OCI-M2 (cell line): ENCODE results near the gene AP2A2.

Experiments
- DNase-seq: peaks from one replicate; lab custom pipeline; 2025; ENCODE audit not compliant: unreplicated experiment; lab: John Stamatoyannopoulos, UW

Gene AP2A2

GRCh38 chr11:925496-926301, at the start of gene AP2A2:
AP2A2 (plus strand) TSS chr11:925870; CDS start chr11:926022, 152 bp downstream.
- DNase-seq: no peak

GRCh38 chr11:876545-876944, 49.1 kb upstream of the AP2A2 start:
- no peak for DNase-seq

DNA sequence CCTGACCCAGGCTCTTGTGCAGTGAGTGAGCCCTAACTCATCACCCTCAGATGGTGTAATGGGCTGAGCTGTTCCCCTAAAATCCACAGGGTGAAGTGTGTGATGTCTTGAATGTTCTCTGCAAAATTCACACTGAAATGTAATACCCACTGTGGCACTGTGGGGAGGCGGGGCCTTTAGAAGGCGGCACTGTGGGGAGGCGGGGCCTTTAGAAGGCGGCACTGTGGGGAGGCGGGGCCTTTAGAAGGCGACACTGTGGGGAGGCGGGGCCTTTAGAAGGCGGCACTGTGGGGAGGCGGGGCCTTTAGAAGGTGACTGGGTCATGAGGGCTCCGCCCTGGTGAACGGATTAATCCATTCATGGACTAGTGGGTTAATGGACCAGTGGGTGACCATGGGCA, 48.1 kb upstream of the AP2A2 start:
- DNase-seq: no peak

GRCh38 chr11:880447-880846, 45.2 kb upstream of the AP2A2 start:
- DNase-seq: no peak

DNA sequence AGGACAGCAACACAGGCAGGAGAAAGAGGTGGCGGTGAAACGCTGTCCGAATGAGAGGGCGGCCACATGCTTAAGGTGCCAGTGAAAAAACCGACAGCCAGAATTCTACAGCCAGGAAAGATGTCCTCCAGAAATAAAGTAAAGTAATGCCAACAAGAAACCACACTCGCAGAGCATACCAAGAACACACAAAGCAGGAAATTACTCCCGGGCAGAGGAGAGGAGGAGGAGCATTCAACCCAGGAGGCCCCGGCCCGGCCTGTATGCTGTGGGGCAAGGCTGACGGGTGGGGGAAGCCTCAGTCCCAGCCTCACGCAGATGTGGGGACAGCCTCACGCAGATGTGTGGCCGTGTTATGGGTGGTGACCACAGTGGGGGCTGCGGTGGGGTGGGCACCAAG, 43.1 kb upstream of the AP2A2 start:
- no peak for DNase-seq

GRCh38 chr11:883527-883926, 42.1 kb upstream of the AP2A2 start:
- no peak for DNase-seq

DNA sequence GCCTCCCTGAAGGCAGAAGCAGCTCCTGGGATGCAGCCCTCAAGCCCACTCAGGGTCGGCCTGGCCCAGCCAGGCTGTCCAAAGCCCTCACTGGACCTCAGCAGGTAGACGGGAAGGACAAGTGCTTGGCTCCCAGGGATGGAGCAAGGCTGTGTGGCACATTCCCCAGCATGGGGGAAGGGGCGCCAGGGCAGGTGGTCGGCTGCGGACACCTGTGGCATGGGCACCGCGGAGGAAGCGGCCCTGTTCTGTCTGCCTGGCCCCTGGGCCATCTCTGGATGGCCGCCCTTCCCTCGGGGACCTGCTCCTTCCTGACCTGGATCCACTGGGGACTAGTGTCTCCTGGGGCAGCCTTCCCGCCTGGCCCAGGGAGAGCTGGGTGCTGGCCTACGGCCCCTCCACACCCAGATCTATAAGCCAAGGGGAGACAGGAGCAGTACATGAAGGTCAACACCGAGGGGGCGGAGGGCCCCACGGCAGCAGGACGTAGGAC, 41.0 kb upstream of the AP2A2 start:
- no peak for DNase-seq

GRCh38 chr11:886568-886967, 39.1 kb upstream of the AP2A2 start:
- DNase-seq: no peak

DNA sequence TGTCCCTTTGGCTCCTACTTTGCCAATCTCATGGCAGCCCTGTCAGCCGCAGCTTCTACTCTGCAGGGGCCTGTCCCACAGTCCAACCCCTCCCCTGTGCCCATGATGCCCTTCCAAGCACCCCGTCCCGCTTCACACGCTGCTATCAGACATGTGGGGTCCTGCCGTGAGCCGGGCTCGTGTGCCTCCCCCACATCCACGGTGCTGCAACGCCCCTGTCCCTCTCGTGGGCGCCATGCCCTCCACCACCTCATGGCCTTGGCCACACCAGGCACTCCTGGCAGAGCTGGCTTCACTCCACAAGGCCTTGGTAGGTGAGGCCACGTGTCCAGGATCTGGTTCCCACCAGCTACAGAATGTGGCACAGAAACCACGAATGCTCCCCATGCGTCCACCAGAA, 38.1 kb upstream of the AP2A2 start:
- no peak for DNase-seq

GRCh38 chr11:888310-889212, 37.1 kb upstream of the AP2A2 start:
- DNase-seq: no peak

DNA sequence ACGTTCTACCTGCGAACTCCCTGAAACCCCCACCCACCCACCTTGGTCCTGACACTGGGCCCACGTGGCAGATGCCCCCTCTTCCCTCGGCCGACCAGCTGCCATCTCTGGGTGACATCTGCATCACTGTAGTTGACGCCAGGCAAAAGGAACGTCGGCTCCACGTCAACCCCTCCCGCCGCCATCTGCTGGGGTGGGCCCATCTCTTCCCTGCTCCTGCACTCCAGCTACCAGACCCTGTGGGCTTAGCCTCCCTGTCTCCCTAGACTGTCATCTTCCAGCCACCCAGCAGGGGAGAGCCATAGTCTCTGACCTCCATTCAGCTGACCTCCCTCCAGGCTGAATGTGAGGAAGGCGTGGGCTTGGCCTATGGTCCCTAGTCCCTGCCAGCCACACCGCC, 36.4 kb upstream of the AP2A2 start:
- DNase-seq: no peak

GRCh38 chr11:889687-890475, 35.8 kb upstream of the AP2A2 start:
- no peak for DNase-seq

- DNase-seq: no peak
Observed at GRCh38 chr11:890794-891540, 34.7 kb upstream of the AP2A2 start.

DNA sequence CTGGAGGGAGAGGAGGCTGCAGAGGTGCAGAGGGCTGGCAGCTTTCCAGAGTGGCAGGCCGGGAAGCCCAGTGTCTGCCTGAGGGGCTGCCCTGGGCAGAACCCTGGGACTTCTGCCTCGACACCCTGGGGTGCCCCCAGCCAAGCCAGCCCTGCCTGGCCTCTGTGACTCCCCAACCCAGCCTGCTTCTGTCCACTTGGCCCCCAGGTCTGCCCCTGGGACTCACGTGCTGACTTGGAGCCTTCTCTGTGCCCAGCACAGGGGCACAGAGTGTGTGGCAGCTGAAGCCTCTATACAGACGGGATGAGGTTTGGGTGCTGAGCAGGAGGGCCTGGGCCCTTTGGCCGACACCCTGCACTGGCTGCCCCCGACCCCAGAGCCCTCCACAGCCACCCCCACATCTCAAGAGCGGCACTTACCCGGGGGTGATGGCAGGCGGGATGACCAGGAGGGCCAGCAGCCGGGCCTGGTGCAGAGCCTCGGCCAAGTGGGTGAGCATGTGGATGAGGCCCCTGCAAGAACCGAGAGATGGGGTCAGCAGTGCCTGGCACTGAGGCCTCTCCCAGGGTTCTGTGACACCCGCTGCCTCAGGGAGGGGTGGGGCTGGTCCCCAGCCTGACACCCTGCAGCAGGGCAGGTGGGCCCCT, 32.5 kb upstream of the AP2A2 start:
- DNase-seq: no peak

DNA sequence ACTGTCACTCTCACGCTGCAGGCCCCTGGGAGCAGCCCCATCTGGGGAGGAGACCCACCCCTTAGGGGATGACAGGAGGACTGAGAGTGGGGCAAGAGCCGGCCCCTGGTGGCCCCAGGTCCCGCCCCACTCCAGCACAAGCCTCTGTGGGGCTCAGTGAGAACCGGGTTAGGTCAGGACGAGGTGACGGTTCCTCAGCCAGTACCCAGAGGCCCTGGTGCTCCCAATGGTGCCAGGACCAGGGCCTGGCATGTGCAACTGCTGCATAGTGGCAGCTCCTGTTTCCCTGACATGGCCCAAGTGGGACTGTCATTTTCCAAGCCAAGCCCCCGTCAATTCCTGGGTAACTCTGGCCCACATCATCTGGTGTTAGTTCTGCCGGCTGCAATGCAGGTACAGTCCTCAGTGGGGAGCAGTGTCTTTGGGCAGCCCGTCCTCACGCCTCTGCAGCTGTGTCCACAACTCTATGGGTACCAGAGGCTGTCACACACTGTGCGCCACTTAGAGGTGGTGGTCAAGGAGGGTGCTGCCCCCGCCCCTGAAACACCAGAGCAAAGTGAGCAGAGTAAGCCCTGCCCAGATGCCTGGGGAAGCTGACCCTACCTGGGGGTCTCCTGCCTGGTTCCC, 31.0 kb upstream of the AP2A2 start:
- no peak for DNase-seq

GRCh38 chr11:895331-896110, 30.1 kb upstream of the AP2A2 start:
- no peak for DNase-seq

DNA sequence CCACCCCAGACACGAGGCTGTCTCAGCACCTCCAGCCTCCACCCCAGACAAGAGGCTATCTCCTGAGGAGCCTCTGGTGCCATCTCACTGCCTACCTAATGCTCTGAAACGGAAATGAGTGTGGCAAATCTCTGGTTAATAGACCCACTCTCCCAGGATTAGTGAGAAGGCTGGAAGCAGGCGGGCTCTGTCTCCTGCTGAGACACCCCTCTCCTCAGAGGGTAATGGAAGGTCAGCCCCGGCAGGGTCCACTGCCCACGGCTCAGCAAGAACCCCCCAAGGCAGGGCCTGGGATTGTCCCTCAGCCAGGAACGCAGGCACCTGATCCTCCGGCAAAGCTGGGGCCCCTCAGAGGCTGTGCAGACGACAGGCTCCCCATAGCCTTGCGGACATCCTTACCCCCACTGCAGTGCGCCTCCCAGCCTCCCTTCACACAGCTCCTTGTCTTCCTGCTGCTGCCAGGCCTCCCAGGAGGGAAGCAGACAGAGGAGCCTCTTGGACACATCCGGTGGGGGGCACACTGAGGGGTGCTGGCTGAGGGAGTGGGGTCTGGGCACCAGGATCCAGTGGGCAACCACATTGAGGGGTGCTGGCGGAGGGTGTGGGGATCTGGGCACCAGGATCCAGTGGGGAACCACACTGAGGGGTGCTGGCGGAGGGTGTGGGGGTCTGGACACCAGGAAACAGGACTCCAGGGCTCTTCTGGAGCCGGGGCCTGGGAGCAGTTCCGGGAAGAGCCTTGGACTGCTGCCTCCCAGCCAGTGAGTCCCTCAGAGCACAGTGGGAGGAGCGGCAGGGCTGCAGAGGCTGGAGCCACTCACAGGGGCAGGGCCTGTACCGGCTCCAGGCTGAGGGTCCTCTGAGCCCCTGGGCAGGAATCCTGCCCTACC, 28.2 kb upstream of the AP2A2 start:
- no peak for DNase-seq

GRCh38 chr11:898143-898511, 27.5 kb upstream of the AP2A2 start:
- DNase-seq: no peak
